Psoas muscle (tissue), 8 donors: ENCODE measurements around the gene HS3ST6. TPM values are rescaled to one million over a fixed set of nuclear protein-coding genes. Genes with fewer than 3 reads are reported as not detected.
A peak's percentile ranks its signal among the peaks of the same experiment; 100 is the strongest.

ENCODE experiments used
- ATAC-seq, 4 donors: fragments of 200-7000 bp; cut with Tn5 transposase; one replicate each; pipeline ENCODE4 v1.9.1; 2020; ENCODE audit warnings: moderate library complexity in 3 of 4, mild to moderate bottlenecking in 2 of 4
- DNase-seq, 2 donors: peaks; one replicate each; pipeline ENCODE4 v3.0.0-alpha.2; 2020
- H3K27ac ChIP-seq: fragments of 200-600 bp; one replicate; pipeline ENCODE4 v1.8.0; 2022
- H3K27me3 ChIP-seq, 3 donors: fragments of 200-600 bp in 1 of 3; one replicate each; pipeline versions ENCODE4 v1.6.1 to v1.8.0; 2013 to 2022; ENCODE audit warnings: low read length in 2 of 3, mild to moderate bottlenecking in 2 of 3, moderate library complexity in 1 of 3; ENCODE audit not compliant: insufficient read depth in 3 of 3
- H3K36me3 ChIP-seq, 2 donors: fragments of 200-600 bp in 1 of 2; one replicate each; pipeline versions ENCODE4 v1.6.1 to v1.8.0; 2013 to 2022; ENCODE audit warnings: low read depth in 1 of 2, mild to moderate bottlenecking in 1 of 2, moderate library complexity in 1 of 2; ENCODE audit not compliant: insufficient read depth in 1 of 2
- H3K4me1 ChIP-seq: fragments of 200-600 bp; one replicate; pipeline ENCODE4 v1.8.0; 2022
- H3K4me3 ChIP-seq: fragments of 200-600 bp; one replicate; pipeline ENCODE4 v1.8.0; 2022; ENCODE audit warnings: mild to moderate bottlenecking
- H3K9me3 ChIP-seq: fragments of 200-600 bp; one replicate; pipeline ENCODE4 v1.8.0; 2022
- CTCF ChIP-seq: fragments of 200-600 bp; IDR thresholded peaks from one replicate; pipeline ENCODE4 v1.8.0; 2022; ENCODE audit warnings: antibody characterized with exemption
- WGBS, 3 donors: extraction: QIAGEN DNeasy Blood & Tissue Kit; methylation state at CpG; one replicate each; pipeline versions ENCODE4 v1.1.6 to v1.1.7; 2013; 5-methylcytosine and 5-hydroxymethylcytosine counted together
- intact Hi-C, 2 donors: fragments of 100-400 bp; cut with DNase I; formaldehyde crosslinking; loops; one replicate each; pipeline versions ENCODE4 v1.11.0 to v1.14.2; 2022
- polyA plus RNA-seq, 3 donors: library from polyadenylated mRNA; stranded (reverse); fragments of 200-250 nt; gene quantifications; one replicate each; pipeline ENCODE4 v1.2.3, GENCODE V29; 2013
- total RNA-seq, 4 donors: library from RNA; stranded (reverse); fragmentation: NEBNext Ultra II Directional in 2 of 4; extraction: Animal tissue kit (Norgen Biotek cat#: 25700) in 2 of 4; gene quantifications; one replicate each; pipeline versions ENCODE4 v1.2.1 to v1.2.4, GENCODE V29; 2021 to 2023
- donor health status: healthy with polysubstance abuse.
- donor health status: DM: no; HTN: no; CAD: no; lungs with moderate emphysema.
- donor health status: Bipolar disorder and iron deficiency.
- donor health status: healthy.
- donor health status: DM: yes; HTN: yes; CAD: no.
- donor health status: DM: no; HTN: no; CAD: no.
- donor health status: DM: no; HTN: no; CAD: no.
- donor health status: DM: yes; HTN: yes; CAD: no.

The HS3ST6 gene
- total and polyA plus RNA-seq, 7 donors, result not detected

- H3K9me3 ChIP-seq, result no peaks in the 10 kb centered on the region
- peaks cover 7 to 36% of the 10 kb centered on the region in 2 donors for H3K36me3 ChIP-seq
- intact Hi-C loops, result loop anchor here in 1 of 2 donors (10.0 kb wide), 1 partner anchor 168 kb away; the partner anchor contains the start of genes EME2, MRPS34 and NME3
- peak within 1 kb of the TSS; percentile 85 for H3K4me3 ChIP-seq
- peak within 1 kb of the TSS; percentile 89 for H3K27ac ChIP-seq
- DNase-seq (peak; percentile 100), ATAC-seq (peak; percentile 83 to 86 (median 84))
- WGBS, 3 donors, result 1 to 3% (median 3%) methylated on average over 53 to 77 of the region's 77 CpGs
- H3K4me1 ChIP-seq, result peaks cover 65% of the 10 kb centered on the region
- no peak for TF ChIP-seq CTCF
- no peaks in the 10 kb centered on the region for H3K27me3 ChIP-seq
Observed at GRCh38 chr16:1942810-1943726, 24.9 kb upstream of the HS3ST6 start, which contains the start of gene MSRB1. MSRB1 (minus strand) TSS chr16:1943199; CDS start chr16:1943156, 43 bp downstream.

- 4 to 10% (median 9%) methylated on average over 15 to 17 of the region's 17 CpGs for WGBS, 3 donors
- H3K4me1 ChIP-seq, result peaks cover 60% of the 10 kb centered on the region
- no peak for TF ChIP-seq CTCF
- no peaks in the 10 kb centered on the region for H3K9me3 ChIP-seq
- peak; percentile 0 to 18 (median 4) for ATAC-seq
- intact Hi-C loops, result loop anchor here in 1 of 2 donors (10.0 kb wide), 1 partner anchor 167 kb away; the partner anchor contains the start of genes EME2, MRPS34 and NME3
- H3K27ac ChIP-seq, result peak overlapping the region; percentile 89
- H3K27me3 ChIP-seq, result no peaks in the 10 kb centered on the region
- H3K36me3 ChIP-seq, result peaks cover 7 to 45% of the 10 kb centered on the region in 2 donors
- peak overlapping the region; percentile 85 for H3K4me3 ChIP-seq
- no peak for DNase-seq
Observed at GRCh38 chr16:1942047-1942809, 24.0 kb upstream of the HS3ST6 start.

GRCh38 chr16:1941162-1942046 lies 23.2 kb upstream of the HS3ST6 start:
- no peaks in the 10 kb centered on the region for H3K27me3 ChIP-seq
- peaks cover 54% of the 10 kb centered on the region for H3K4me1 ChIP-seq
- 57 to 69% (median 62%) methylated on average over 30 of the region's 30 CpGs for WGBS, 3 donors
- H3K27ac ChIP-seq, result peak overlapping the region; percentile 89
- ATAC-seq (peak; percentile 53 to 62 (median 57)), DNase-seq (peak; percentile 65 to 87)
- no peaks in the 10 kb centered on the region for H3K9me3 ChIP-seq
- H3K36me3 ChIP-seq, result peaks cover 7 to 46% of the 10 kb centered on the region in 2 donors
- intact Hi-C loops, result loop anchor here in 1 of 2 donors (10.0 kb wide), 1 partner anchor 167 kb away; the partner anchor contains the start of genes EME2, MRPS34 and NME3
- TF ChIP-seq CTCF, result peak; percentile 49
- H3K4me3 ChIP-seq, result peak overlapping the region; percentile 85
